NCI-H2227 treated with DMSO at 0.1 percent for 48 hours (cell line): ENCODE results near the gene ADK.
"Not testable (repeated sequence)": the region's sequence is repeated elsewhere in the genome, so short reads cannot be mapped to it uniquely, and the experiment has no call there.

Source experiments
- DNase-seq: peaks from one replicate; lab custom pipeline; 2025; lab: John Stamatoyannopoulos, UW

ADK gene

GRCh38 chr10:74431816-74432215 lies 280.8 kb downstream of the ADK start:
- DNase-seq: no peak

GRCh38 chr10:74432841-74433594 lies 282.0 kb downstream of the ADK start:
- DNase-seq: peak; percentile 27

- DNase-seq: no peak
Measured at GRCh38 chr10:74433595-74433956, 282.6 kb downstream of the ADK start.

GRCh38 chr10:74433993-74434392 lies 283.0 kb downstream of the ADK start:
- DNase-seq: no peak

GRCh38 chr10:74434547-74434946 lies 283.5 kb downstream of the ADK start:
- DNase-seq: no peak

GRCh38 chr10:74436523-74437170 lies 285.6 kb downstream of the ADK start:
- DNase-seq: no peak

GRCh38 chr10:74437822-74438221 lies 286.8 kb downstream of the ADK start:
- no peak for DNase-seq

- no peak for DNase-seq
Measured at GRCh38 chr10:74439213-74439612, 288.2 kb downstream of the ADK start.

- DNase-seq: no peak
Measured at GRCh38 chr10:74445493-74445892, 294.5 kb downstream of the ADK start.

- no peak for DNase-seq
Measured at GRCh38 chr10:74450602-74451001, 299.6 kb downstream of the ADK start.

- no peak for DNase-seq
Measured at GRCh38 chr10:74451127-74451829, 300.3 kb downstream of the ADK start.

GRCh38 chr10:74453169-74453568 lies 302.1 kb downstream of the ADK start:
- DNase-seq: no peak

GRCh38 chr10:74457478-74457877 lies 306.5 kb downstream of the ADK start:
- DNase-seq: not testable (repeated sequence)

- no peak for DNase-seq
Measured at GRCh38 chr10:74460812-74461211, 309.8 kb downstream of the ADK start.

GRCh38 chr10:74474022-74474713 lies 323.1 kb downstream of the ADK start:
- DNase-seq: no peak

- DNase-seq: not testable (repeated sequence)
Measured at GRCh38 chr10:74476162-74476706, 325.2 kb downstream of the ADK start.

GRCh38 chr10:74480778-74481177 lies 329.8 kb downstream of the ADK start:
- no peak for DNase-seq

GRCh38 chr10:74483356-74483755 lies 332.3 kb downstream of the ADK start:
- no peak for DNase-seq

- no peak for DNase-seq
Measured at GRCh38 chr10:74485283-74485682, 334.3 kb downstream of the ADK start.

GRCh38 chr10:74486659-74487058 lies 335.6 kb downstream of the ADK start:
- DNase-seq: no peak

GRCh38 chr10:74488907-74489306 lies 337.9 kb downstream of the ADK start:
- DNase-seq: no peak

GRCh38 chr10:74490551-74490950 lies 339.5 kb downstream of the ADK start:
- no peak for DNase-seq
